Inferior parietal cortex (tissue), 1 donor: ENCODE data around the gene PCSK6.

Source experiments
- DNase-seq: peaks from one replicate; pipeline ENCODE4 v3.0.0-alpha.2; 2016; ENCODE audit errors: extremely low spot score

The PCSK6 gene

GRCh38 chr15:101326462-101327146, 162.9 kb downstream of the PCSK6 start:
- no peak for DNase-seq

GRCh38 chr15:101326026-101326315, 163.5 kb downstream of the PCSK6 start:
- no peak for DNase-seq

GRCh38 chr15:101325263-101326025, 164.1 kb downstream of the PCSK6 start:
- DNase-seq, result no peak

- DNase-seq, result no peak
These were observed 164.9 kb downstream of the PCSK6 start for GRCh38 chr15:101324524-101325177.

GRCh38 chr15:101323793-101324523, 165.5 kb downstream of the PCSK6 start:
- no peak for DNase-seq

GRCh38 chr15:101322854-101323477, 166.5 kb downstream of the PCSK6 start:
- no peak for DNase-seq

- DNase-seq, result no peak
These were observed 167.4 kb downstream of the PCSK6 start for GRCh38 chr15:101322016-101322695.

- no peak for DNase-seq
These were observed 168.9 kb downstream of the PCSK6 start for GRCh38 chr15:101320501-101321052.

- DNase-seq, result no peak
These were observed 170.7 kb downstream of the PCSK6 start for GRCh38 chr15:101318839-101319238.

- DNase-seq, result no peak
These were observed 171.2 kb downstream of the PCSK6 start for GRCh38 chr15:101318147-101318819.

GRCh38 chr15:101317336-101317872, 172.1 kb downstream of the PCSK6 start:
- DNase-seq, result no peak

- no peak for DNase-seq
These were observed 173.0 kb downstream of the PCSK6 start for GRCh38 chr15:101316529-101316928.

- no peak for DNase-seq
These were observed 173.8 kb downstream of the PCSK6 start for GRCh38 chr15:101315736-101316135.

- DNase-seq, result no peak
These were observed 175.0 kb downstream of the PCSK6 start for GRCh38 chr15:101314336-101315125.

GRCh38 chr15:101313041-101313761, 176.3 kb downstream of the PCSK6 start:
- no peak for DNase-seq

GRCh38 chr15:101310508-101310907, 179.0 kb downstream of the PCSK6 start:
- DNase-seq, result no peak

- DNase-seq, result no peak
These were observed 179.4 kb downstream of the PCSK6 start for GRCh38 chr15:101310161-101310480.

- DNase-seq, result no peak
These were observed 179.9 kb downstream of the PCSK6 start for GRCh38 chr15:101309436-101310160.
